Cardiac fibroblast (primary cell): ENCODE results near the gene PRKCH.
A peak's percentile ranks its signal among the peaks of the same experiment; 100 is the strongest.

Source experiments
- DNase-seq, 2 donors: peaks; one replicate each; pipeline versions ENCODE4 v3.0.0 to v3.0.0-alpha.2; 2010; ENCODE audit warnings: low read depth in 2 of 2
- H3K4me3 ChIP-seq, 2 donors: replicated peaks in 1 of 2; 1 replicate in 1 of 2; 2 replicates in 1 of 2; pipeline ENCODE4 v1.5.1; 2011; ENCODE audit warnings: low read depth in 2 of 2, low read length in 2 of 2, mild to moderate bottlenecking in 2 of 2, moderate library complexity in 1 of 2
- TF ChIP-seq, protein P1 (sequence below): IDR thresholded peaks from one replicate; pipeline ENCODE4 v1.5.1; 2011; ENCODE audit warnings: low read depth, mild to moderate bottlenecking, low read length, inconsistent platforms

The PRKCH gene

DNA sequence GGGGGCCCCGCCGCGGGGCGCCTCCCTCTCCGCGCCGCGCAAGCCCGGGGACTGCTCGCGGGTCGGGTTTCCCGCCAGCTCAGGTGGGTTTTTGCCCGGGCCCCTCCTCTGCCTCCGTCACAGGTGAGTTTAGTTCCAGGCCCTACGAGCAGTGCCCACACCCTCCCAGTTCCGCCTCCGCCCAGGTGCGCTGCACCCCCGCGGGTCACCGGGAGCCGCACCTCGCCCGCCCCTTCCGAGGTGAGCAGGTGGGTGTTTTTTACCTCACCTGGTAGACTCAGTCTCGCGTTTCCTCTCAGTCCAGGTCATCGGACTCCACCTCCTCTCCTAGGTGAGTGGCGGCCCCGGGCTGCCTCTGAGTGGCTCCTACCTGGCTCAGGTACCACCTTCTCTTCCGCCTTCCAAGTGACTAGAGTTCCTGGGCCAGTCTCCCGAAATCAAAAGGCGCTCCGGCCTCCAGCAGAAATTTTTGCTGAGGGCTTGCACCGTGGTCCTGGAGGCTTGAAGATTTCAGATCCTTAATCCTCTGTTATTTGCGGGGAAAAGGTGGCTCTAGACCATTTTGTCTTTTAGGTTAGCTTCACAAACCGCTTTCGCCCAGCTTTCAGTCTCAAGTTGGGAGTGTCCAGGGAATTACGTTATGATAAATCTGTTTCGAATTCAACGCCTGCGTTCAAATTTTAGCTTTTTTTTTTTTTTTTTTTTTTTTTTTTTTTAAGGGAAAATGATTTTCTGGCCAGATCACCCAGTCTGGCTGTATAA lies 40.0 kb upstream of the PRKCH start, which contains the start of gene TMEM30B:
Gene TMEM30B, minus strand, starts transcription at position 153 of the 762 bp plus-strand sequence. CDS start 191 bp downstream, outside the sequence.
- H3K4me3 ChIP-seq = peak within 1 kb of the TSS in 1 of 2 donors; percentile 30
- no peak for DNase-seq
- TF ChIP-seq, protein P1, sequence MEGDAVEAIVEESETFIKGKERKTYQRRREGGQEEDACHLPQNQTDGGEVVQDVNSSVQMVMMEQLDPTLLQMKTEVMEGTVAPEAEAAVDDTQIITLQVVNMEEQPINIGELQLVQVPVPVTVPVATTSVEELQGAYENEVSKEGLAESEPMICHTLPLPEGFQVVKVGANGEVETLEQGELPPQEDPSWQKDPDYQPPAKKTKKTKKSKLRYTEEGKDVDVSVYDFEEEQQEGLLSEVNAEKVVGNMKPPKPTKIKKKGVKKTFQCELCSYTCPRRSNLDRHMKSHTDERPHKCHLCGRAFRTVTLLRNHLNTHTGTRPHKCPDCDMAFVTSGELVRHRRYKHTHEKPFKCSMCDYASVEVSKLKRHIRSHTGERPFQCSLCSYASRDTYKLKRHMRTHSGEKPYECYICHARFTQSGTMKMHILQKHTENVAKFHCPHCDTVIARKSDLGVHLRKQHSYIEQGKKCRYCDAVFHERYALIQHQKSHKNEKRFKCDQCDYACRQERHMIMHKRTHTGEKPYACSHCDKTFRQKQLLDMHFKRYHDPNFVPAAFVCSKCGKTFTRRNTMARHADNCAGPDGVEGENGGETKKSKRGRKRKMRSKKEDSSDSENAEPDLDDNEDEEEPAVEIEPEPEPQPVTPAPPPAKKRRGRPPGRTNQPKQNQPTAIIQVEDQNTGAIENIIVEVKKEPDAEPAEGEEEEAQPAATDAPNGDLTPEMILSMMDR = no peak

- TF ChIP-seq, protein P1 = no peak
- no peak overlapping the region for H3K4me3 ChIP-seq
- DNase-seq = no peak
Observed at GRCh38 chr14:61281948-61282275, 39.5 kb upstream of the PRKCH start.

- TF ChIP-seq, protein P1 = no peak
- H3K4me3 ChIP-seq = no peak overlapping the region
- no peak for DNase-seq
Observed at GRCh38 chr14:61282746-61283145, 38.6 kb upstream of the PRKCH start.

DNA sequence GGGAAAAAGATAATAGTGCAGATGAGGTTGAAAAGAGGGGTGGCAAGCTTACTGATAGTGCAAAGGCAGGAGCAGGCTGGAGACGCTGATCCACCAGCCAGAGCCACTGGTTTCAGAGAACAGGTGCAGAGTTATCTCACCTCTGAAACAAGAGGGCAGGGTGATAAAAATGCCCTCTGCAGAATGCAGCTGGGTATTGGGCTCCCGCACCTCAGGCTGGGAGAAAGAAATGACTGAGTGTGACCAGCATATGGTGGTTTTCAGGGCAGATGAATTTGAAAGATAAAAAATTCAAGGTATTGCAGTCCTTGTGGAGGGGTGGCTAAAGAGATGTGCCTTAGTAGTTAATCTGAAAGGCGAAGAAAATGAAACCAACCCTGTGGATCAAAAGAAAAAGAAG lies 37.4 kb upstream of the PRKCH start:
- TF ChIP-seq, protein P1 = no peak
- H3K4me3 ChIP-seq = no peak overlapping the region
- no peak for DNase-seq

GRCh38 chr14:61285364-61285763 lies 36.0 kb upstream of the PRKCH start:
- H3K4me3 ChIP-seq = no peak overlapping the region
- TF ChIP-seq, protein P1 = no peak
- no peak for DNase-seq

DNA sequence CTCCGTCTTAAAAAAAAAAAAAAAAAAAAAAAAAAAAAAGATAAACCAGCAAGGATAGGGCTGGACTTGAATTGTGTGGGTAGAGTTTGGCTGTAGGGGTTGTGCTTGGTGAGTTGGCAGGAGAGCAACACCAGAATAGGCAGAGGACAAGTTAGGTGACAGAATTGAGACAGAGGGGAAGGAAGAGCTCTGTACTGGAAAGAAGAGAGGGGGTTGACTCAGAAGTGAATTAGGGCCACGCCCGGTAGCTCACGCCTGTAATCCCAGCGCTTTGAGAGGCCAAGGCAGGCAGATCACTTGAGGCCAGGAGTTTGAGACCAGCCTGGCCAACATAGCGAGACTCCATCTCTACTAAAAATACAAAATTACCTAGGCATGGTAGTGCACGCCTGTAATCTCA lies 34.2 kb upstream of the PRKCH start:
- H3K4me3 ChIP-seq = no peak overlapping the region
- DNase-seq = no peak
- TF ChIP-seq, protein P1 = no peak

DNA sequence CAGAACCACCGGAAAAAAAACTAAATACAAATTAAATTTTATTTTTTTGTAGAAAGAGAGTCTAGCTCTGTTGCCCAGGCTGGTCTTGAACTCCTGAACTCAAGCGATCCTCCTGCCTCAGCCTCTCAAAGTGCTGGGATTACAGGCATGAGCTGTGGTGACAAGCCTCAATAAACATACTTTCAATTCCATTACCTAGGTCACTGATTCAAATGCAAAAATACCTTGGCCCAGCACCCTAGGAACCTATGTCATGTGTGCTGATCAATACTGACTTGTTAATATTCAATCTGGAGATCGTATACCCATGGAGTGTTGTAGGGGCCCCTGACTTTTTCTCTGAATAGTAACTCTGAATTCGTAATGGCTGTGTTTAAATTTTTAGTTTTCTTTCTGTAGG lies 33.2 kb upstream of the PRKCH start:
- TF ChIP-seq, protein P1 = no peak
- no peak overlapping the region for H3K4me3 ChIP-seq
- DNase-seq = no peak
